ENCODE results near the gene XYLT2. TPM values are rescaled to one million over a fixed set of nuclear protein-coding genes. Genes with fewer than 3 reads are reported as not detected.

XYLT2 gene
- total and polyA plus RNA-seq, 2 of the 8 experiments (the other 6 are each of a cell fraction or from before 2014, with no cell fraction given) = 28.0 to 29.9 TPM

DNA sequence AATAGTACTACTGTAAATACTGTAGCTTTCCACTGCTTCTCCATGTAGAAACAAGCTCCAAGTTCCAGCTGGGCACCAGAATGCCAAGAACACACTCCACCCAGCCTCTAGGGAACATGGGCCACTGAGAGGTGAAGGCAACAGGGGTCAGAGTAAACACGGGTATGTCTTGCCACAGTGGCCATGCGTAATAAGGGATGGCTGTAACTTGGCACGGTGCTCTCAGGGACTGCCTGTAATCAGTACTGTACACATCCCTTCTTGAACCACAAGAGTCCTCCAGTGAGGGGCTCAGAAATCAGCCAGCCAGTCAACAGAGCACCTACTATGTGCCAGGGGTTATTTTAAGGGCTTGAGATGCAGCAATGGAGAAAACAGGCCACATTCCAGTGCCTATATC, 40.6 kb downstream of the XYLT2 start (continued):
- no peak for TF ChIP-seq FOSL1 (IDR thresholded peaks at IDR 0.05; ENCODE audit: insufficient read depth, low read depth, low read length)
- TF ChIP-seq, protein P1, sequence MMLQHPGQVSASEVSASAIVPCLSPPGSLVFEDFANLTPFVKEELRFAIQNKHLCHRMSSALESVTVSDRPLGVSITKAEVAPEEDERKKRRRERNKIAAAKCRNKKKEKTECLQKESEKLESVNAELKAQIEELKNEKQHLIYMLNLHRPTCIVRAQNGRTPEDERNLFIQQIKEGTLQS (IDR thresholded peaks at IDR 0.05; ENCODE audit: insufficient read depth, low read depth, low read length) = no peak
- TF ChIP-seq CTBP2 (IDR thresholded peaks at IDR 0.05; ENCODE audit: borderline replicate concordance, insufficient read depth, insufficient read length, low read length) = no peak
- TF ChIP-seq CREB1 (IDR thresholded peaks at IDR 0.05) = no peak
- TF ChIP-seq TAF1 (IDR thresholded peaks at IDR 0.05; ENCODE audit: low read depth, low read length) = no peak
- TF ChIP-seq TBP (IDR thresholded peaks at IDR 0.05; ENCODE audit: low read depth, low read length) = no peak
- TF ChIP-seq RBBP5 (IDR thresholded peaks at IDR 0.05; ENCODE audit: borderline replicate concordance, low read depth, low read length) = no peak
- TF ChIP-seq HDAC6 (IDR thresholded peaks at IDR 0.05; ENCODE audit: low read depth, low read length) = no peak
- no peak for TF ChIP-seq SAP30 (IDR thresholded peaks at IDR 0.05; ENCODE audit: insufficient read depth, insufficient replicate concordance, low read length)
